SK-N-SH treated with all-trans-retinoic acid at 6 μM for 48 hours (cell line): Measurements from ENCODE around the gene DNTT.

Experiments used
- ATAC-seq: fragments of 200-7000 bp; cut with Tn5 transposase; 3 replicates; pipeline ENCODE4 v1.9.1; 2020; ENCODE audit warnings: mild to moderate bottlenecking, moderate library complexity
- ARNTL ChIP-seq: fragments of 450-650 bp; formaldehyde crosslinking; IDR thresholded peaks from 2 replicates; pipeline ENCODE4 v1.5.0; 2020; ENCODE audit warnings: low read depth, mild to moderate bottlenecking, moderate library complexity, borderline replicate concordance
- BACH2 ChIP-seq: fragments of 250-450 bp; sonication (Bioruptor Pico); IDR thresholded peaks from 2 replicates; pipeline ENCODE4 v1.9.0; 2021; ENCODE audit warnings: mild to moderate bottlenecking, borderline replicate concordance
- CSDC2 ChIP-seq: fragments of 250-450 bp; sonication (Bioruptor Pico); IDR thresholded peaks from 2 replicates; pipeline ENCODE4 v1.5.0; 2020; ENCODE audit warnings: mild to moderate bottlenecking, moderate library complexity
- ESRRG ChIP-seq: fragments of 250-450 bp; sonication (Bioruptor Pico); IDR thresholded peaks from 2 replicates; pipeline ENCODE4 v1.6.1; 2021; ENCODE audit warnings: mild to moderate bottlenecking
- GLIS3 ChIP-seq: fragments of 250-450 bp; sonication (Bioruptor Pico); IDR thresholded peaks from 2 replicates; pipeline ENCODE4 v1.5.0; 2020; ENCODE audit warnings: mild to moderate bottlenecking, moderate library complexity
- ISL1 ChIP-seq: fragments of 250-450 bp; sonication (Bioruptor Pico); IDR thresholded peaks from 2 replicates; pipeline ENCODE4 v2.1.2; 2022; ENCODE audit warnings: mild to moderate bottlenecking, moderate library complexity
- OSR1 ChIP-seq: fragments of 250-450 bp; sonication (Bioruptor Pico); IDR thresholded peaks from 2 replicates; pipeline ENCODE4 v1.8.0; 2022; ENCODE audit warnings: moderate library complexity, mild to moderate bottlenecking, inconsistent platforms
- PPARA ChIP-seq: fragments of 250-450 bp; sonication (Bioruptor Pico); IDR thresholded peaks from 2 replicates; pipeline ENCODE4 v1.5.0; 2020; ENCODE audit warnings: mild to moderate bottlenecking, borderline replicate concordance
- RARB ChIP-seq: fragments of 250-450 bp; sonication (Bioruptor Pico); IDR thresholded peaks from 2 replicates; pipeline ENCODE4 v1.8.0; 2021; ENCODE audit warnings: mild to moderate bottlenecking, moderate library complexity
- SNAI2 ChIP-seq: fragments of 250-450 bp; sonication (Bioruptor Pico); IDR thresholded peaks from 2 replicates; pipeline ENCODE4 v1.5.0; 2020; ENCODE audit warnings: mild to moderate bottlenecking, moderate library complexity
- TCF4 ChIP-seq: fragments of 250-450 bp; sonication (Bioruptor Pico); IDR thresholded peaks from 2 replicates; pipeline ENCODE4 v1.8.0; 2021; ENCODE audit warnings: mild to moderate bottlenecking, moderate library complexity, borderline replicate concordance
- TOX ChIP-seq: fragments of 250-450 bp; sonication (Bioruptor Pico); IDR thresholded peaks from 2 replicates; pipeline ENCODE4 v1.8.0; 2021; ENCODE audit warnings: mild to moderate bottlenecking, moderate library complexity, borderline replicate concordance
- ZC3H10 ChIP-seq: fragments of 250-450 bp; sonication (Bioruptor Pico); IDR thresholded peaks from 2 replicates; pipeline ENCODE4 v1.5.1; 2021; ENCODE audit warnings: mild to moderate bottlenecking, moderate library complexity
- ZFP3 ChIP-seq: fragments of 250-450 bp; sonication (Bioruptor Pico); IDR thresholded peaks from 2 replicates; pipeline ENCODE4 v1.5.0; 2020; ENCODE audit warnings: mild to moderate bottlenecking, moderate library complexity
- ZFP30 ChIP-seq: fragments of 450-650 bp; formaldehyde crosslinking; IDR thresholded peaks from 2 replicates; pipeline ENCODE4 v1.5.0; 2022; ENCODE audit warnings: mild to moderate bottlenecking, moderate library complexity
- ZNF565 ChIP-seq: fragments of 450-650 bp; formaldehyde crosslinking; conservative IDR thresholded peaks from 2 replicates; pipeline ENCODE4 v1.5.0; 2020; ENCODE audit warnings: low read depth, mild to moderate bottlenecking, moderate library complexity
- ZNF70 ChIP-seq: fragments of 450-650 bp; formaldehyde crosslinking; IDR thresholded peaks from 2 replicates; pipeline ENCODE4 v1.5.0; 2020; ENCODE audit warnings: mild to moderate bottlenecking, moderate library complexity
- ZNF8 ChIP-seq: fragments of 450-650 bp; formaldehyde crosslinking; IDR thresholded peaks from 2 replicates; pipeline ENCODE4 v1.5.0; 2020; ENCODE audit warnings: mild to moderate bottlenecking, moderate library complexity
- TF ChIP-seq, protein P1 (sequence below): fragments of 250-450 bp; sonication (Bioruptor Pico); IDR thresholded peaks from 2 replicates; pipeline ENCODE4 v1.5.0; 2020; ENCODE audit warnings: mild to moderate bottlenecking, moderate library complexity
- TF ChIP-seq, protein P2 (sequence below): fragments of 250-450 bp; sonication (Bioruptor Pico); IDR thresholded peaks from 2 replicates; pipeline ENCODE4 v1.8.0; 2021; ENCODE audit warnings: low read depth, mild to moderate bottlenecking, moderate library complexity, borderline replicate concordance
- TF ChIP-seq, protein P3 (sequence below): fragments of 250-450 bp; sonication (Bioruptor Pico); IDR thresholded peaks from 2 replicates; pipeline ENCODE4 v1.8.0; 2020; ENCODE audit warnings: mild to moderate bottlenecking, moderate library complexity, borderline replicate concordance
- TF ChIP-seq, protein P4 (sequence below): fragments of 250-450 bp; sonication (Bioruptor Pico); IDR thresholded peaks from 2 replicates; pipeline ENCODE4 v1.5.1; 2020; ENCODE audit warnings: low read depth, mild to moderate bottlenecking, moderate library complexity

The DNTT gene

DNA sequence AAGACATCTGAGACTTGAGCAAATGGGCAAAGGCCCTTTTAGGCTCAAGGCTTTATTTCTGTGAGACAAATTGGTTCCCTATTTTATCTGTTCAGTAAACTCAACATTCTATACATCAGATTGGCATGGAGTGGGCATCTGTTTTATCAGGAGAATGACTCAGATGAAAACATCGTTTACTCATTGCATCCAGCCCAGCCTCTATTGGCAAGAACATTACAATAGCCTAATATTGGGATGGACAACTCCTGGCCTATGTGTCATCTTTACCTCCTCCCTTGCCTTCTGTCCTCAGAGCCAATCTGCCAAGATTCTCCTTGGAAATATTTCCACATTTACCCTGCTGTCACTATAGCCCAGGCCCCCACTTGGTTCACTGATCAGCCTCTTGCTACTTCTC, 27.4 kb upstream of the DNTT start (continued):
- TF ChIP-seq, protein P1, sequence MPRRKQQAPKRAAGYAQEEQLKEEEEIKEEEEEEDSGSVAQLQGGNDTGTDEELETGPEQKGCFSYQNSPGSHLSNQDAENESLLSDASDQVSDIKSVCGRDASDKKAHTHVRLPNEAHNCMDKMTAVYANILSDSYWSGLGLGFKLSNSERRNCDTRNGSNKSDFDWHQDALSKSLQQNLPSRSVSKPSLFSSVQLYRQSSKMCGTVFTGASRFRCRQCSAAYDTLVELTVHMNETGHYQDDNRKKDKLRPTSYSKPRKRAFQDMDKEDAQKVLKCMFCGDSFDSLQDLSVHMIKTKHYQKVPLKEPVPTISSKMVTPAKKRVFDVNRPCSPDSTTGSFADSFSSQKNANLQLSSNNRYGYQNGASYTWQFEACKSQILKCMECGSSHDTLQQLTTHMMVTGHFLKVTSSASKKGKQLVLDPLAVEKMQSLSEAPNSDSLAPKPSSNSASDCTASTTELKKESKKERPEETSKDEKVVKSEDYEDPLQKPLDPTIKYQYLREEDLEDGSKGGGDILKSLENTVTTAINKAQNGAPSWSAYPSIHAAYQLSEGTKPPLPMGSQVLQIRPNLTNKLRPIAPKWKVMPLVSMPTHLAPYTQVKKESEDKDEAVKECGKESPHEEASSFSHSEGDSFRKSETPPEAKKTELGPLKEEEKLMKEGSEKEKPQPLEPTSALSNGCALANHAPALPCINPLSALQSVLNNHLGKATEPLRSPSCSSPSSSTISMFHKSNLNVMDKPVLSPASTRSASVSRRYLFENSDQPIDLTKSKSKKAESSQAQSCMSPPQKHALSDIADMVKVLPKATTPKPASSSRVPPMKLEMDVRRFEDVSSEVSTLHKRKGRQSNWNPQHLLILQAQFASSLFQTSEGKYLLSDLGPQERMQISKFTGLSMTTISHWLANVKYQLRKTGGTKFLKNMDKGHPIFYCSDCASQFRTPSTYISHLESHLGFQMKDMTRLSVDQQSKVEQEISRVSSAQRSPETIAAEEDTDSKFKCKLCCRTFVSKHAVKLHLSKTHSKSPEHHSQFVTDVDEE (CRISPR knock-in tag) = no peak
- no peak for TF ChIP-seq ESRRG (CRISPR knock-in tag)
- TF ChIP-seq, protein P2, sequence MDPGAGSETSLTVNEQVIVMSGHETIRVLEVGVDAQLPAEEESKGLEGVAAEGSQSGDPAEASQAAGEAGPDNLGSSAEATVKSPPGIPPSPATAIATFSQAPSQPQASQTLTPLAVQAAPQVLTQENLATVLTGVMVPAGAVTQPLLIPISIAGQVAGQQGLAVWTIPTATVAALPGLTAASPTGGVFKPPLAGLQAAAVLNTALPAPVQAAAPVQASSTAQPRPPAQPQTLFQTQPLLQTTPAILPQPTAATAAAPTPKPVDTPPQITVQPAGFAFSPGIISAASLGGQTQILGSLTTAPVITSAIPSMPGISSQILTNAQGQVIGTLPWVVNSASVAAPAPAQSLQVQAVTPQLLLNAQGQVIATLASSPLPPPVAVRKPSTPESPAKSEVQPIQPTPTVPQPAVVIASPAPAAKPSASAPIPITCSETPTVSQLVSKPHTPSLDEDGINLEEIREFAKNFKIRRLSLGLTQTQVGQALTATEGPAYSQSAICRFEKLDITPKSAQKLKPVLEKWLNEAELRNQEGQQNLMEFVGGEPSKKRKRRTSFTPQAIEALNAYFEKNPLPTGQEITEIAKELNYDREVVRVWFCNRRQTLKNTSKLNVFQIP (CRISPR knock-in tag) = no peak
- TF ChIP-seq, protein P3, sequence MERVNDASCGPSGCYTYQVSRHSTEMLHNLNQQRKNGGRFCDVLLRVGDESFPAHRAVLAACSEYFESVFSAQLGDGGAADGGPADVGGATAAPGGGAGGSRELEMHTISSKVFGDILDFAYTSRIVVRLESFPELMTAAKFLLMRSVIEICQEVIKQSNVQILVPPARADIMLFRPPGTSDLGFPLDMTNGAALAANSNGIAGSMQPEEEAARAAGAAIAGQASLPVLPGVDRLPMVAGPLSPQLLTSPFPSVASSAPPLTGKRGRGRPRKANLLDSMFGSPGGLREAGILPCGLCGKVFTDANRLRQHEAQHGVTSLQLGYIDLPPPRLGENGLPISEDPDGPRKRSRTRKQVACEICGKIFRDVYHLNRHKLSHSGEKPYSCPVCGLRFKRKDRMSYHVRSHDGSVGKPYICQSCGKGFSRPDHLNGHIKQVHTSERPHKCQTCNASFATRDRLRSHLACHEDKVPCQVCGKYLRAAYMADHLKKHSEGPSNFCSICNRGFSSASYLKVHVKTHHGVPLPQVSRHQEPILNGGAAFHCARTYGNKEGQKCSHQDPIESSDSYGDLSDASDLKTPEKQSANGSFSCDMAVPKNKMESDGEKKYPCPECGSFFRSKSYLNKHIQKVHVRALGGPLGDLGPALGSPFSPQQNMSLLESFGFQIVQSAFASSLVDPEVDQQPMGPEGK (CRISPR knock-in tag) = no peak

DNA sequence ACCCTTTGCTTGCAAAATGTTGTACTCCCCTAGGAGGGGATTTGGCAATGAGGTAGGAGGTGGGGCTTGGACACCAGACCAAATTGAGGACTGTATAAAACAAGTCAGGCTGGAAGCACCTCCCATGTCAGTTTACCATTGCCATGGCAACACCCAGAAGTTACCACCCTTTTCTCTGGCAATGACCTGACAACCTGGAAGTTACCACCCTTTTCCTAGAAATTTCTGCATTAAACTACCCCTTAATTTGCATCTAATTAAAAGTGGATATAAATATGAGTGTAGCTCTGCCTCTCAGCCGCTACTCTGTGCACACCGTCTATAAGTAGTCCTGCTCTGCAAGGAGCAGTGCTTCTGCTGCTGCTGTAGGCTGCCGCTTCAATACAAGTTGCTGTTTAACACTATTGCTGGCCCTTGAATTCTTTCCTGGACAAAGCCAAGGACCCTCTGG, 25.0 kb upstream of the DNTT start:
- TF ChIP-seq ISL1 (no peak), RARB (no peak), ZC3H10 (CRISPR knock-in tag) (no peak), SNAI2 (CRISPR knock-in tag) (no peak), ZFP30 (CRISPR knock-in tag) (no peak)
- no peak for ATAC-seq

DNA sequence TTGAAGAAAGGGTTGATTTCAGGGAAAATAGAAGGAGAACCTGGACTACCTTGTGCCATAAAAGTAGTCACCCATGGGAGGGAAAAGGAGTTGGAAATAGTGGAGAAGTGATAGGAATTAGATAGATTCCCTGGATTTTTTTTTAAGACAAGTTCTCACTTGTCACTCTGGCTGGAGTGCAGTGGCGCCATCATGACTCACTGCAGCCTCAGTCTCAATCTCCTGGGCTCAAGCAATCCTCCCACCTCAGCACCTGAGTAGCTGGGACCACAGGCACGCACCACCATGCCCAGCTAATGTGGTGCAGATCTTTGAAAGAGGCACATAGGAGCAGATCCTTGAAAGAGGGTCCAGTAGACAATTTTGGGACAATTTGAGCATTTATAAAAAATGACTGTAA, 23.4 kb upstream of the DNTT start:
- TF ChIP-seq ZFP30 (CRISPR knock-in tag) (no peak), PPARA (CRISPR knock-in tag) (no peak), CSDC2 (CRISPR knock-in tag) (no peak), BACH2 (CRISPR knock-in tag) (no peak), ZNF565 (CRISPR knock-in tag) (no peak), ESRRG (CRISPR knock-in tag) (no peak), ISL1 (no peak), ZNF70 (CRISPR knock-in tag) (no peak), ZNF8 (CRISPR knock-in tag) (no peak), TOX (no peak), ZFP3 (CRISPR knock-in tag) (no peak), GLIS3 (CRISPR knock-in tag) (no peak)
- TF ChIP-seq, protein P4, sequence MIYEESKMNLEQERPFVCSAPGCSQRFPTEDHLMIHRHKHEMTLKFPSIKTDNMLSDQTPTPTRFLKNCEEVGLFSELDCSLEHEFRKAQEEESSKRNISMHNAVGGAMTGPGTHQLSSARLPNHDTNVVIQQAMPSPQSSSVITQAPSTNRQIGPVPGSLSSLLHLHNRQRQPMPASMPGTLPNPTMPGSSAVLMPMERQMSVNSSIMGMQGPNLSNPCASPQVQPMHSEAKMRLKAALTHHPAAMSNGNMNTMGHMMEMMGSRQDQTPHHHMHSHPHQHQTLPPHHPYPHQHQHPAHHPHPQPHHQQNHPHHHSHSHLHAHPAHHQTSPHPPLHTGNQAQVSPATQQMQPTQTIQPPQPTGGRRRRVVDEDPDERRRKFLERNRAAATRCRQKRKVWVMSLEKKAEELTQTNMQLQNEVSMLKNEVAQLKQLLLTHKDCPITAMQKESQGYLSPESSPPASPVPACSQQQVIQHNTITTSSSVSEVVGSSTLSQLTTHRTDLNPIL = no peak
- ATAC-seq = no peak

DNA sequence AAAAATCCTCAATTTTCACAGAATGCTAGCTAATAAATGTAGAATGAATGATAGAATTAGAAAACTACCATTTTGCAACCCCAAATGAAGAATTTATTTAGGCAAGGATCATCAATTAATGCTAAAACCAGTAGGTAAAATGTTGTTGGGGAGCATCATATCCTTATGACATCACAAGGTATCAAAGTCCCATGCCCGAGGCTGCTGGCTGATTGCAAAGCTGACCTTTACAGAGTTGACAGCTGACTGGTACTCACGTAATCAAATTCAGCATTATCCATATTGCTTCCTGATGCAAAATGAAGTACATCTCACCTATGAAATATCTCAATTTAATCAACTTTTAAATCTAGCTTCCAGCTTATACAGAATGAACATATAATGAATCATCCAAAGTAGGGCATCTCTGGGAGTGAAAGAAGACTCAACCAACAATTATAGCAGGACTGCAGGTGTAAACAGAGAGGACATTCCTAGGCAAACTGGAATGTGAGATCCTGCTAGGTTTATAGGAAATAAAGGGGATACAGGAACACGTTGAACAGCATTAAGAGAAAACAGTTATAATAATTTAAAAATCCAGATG, 22.7 kb upstream of the DNTT start:
- no peak for ATAC-seq
- TF ChIP-seq BACH2 (CRISPR knock-in tag) (no peak), SNAI2 (CRISPR knock-in tag) (no peak), TCF4 (CRISPR knock-in tag) (no peak), ARNTL (CRISPR knock-in tag) (no peak), ZNF8 (CRISPR knock-in tag) (no peak), ZFP3 (CRISPR knock-in tag) (no peak), RARB (no peak), OSR1 (CRISPR knock-in tag) (no peak), PPARA (CRISPR knock-in tag) (no peak), ESRRG (CRISPR knock-in tag) (no peak), ZFP30 (CRISPR knock-in tag) (no peak), ZNF70 (CRISPR knock-in tag) (no peak), ZC3H10 (CRISPR knock-in tag) (no peak), TOX (no peak)
- TF ChIP-seq, protein P1 (CRISPR knock-in tag) = no peak
- TF ChIP-seq, protein P4 = no peak
